GM21447 (cell line): ENCODE measurements around the gene DDX39A.
"Not testable (repeated sequence)": the region's sequence is repeated elsewhere in the genome, so short reads cannot be mapped to it uniquely, and the experiment has no call there.

Experiments used
- ATAC-seq: cut with Tn5 transposase; IDR thresholded peaks from one replicate; pipeline ENCODE4 v1.9.1; 2021; ENCODE audit not compliant: unreplicated experiment

Gene DDX39A

GRCh38 chr19:14366529-14366928 lies 52.6 kb downstream of the DDX39A start:
- ATAC-seq, result peak; percentile 35

- not testable (repeated sequence) for ATAC-seq
These were observed 55.1 kb downstream of the DDX39A start for GRCh38 chr19:14364098-14364443.

- no peak for ATAC-seq
These were observed 55.7 kb downstream of the DDX39A start for GRCh38 chr19:14363183-14364097.

- ATAC-seq, result no peak
These were observed 57.3 kb downstream of the DDX39A start for GRCh38 chr19:14361824-14362223.
